Liver (tissue), 9 donors: ENCODE data around the gene KIAA0513. TPM values are rescaled to one million over a fixed set of nuclear protein-coding genes. Genes with fewer than 3 reads are reported as not detected.

ENCODE experiments used
- DNase-seq: peaks from one replicate; pipeline ENCODE4 v3.0.0-alpha.2; 2017; ENCODE audit warnings: low spot score
- H3K27ac ChIP-seq, 2 donors: one replicate each; pipeline ENCODE4 v1.7.0; 2013; ENCODE audit warnings: inconsistent platforms in 2 of 2, low read length in 2 of 2, control low read depth in 1 of 2, low read depth in 1 of 2, mild to moderate bottlenecking in 1 of 2
- H3K27me3 ChIP-seq, 4 donors: one replicate each; pipeline versions ENCODE4 v1.6.1 to v1.7.0; 2013; ENCODE audit warnings: low read length in 3 of 4, inconsistent platforms in 1 of 4, mild to moderate bottlenecking in 1 of 4, moderate library complexity in 1 of 4; ENCODE audit not compliant: control insufficient read depth in 4 of 4, insufficient read depth in 4 of 4
- H3K36me3 ChIP-seq, 4 donors: one replicate each; pipeline versions ENCODE4 v1.6.1 to v1.7.0; 2013; ENCODE audit warnings: low read length in 3 of 4, mild to moderate bottlenecking in 3 of 4, low read depth in 1 of 4, moderate library complexity in 1 of 4; ENCODE audit not compliant: control insufficient read depth in 4 of 4, insufficient read depth in 3 of 4
- H3K4me1 ChIP-seq, 4 donors: one replicate each; pipeline versions ENCODE4 v1.6.1 to v1.7.0; 2013; ENCODE audit warnings: low read length in 3 of 4, mild to moderate bottlenecking in 3 of 4, moderate library complexity in 1 of 4; ENCODE audit not compliant: control insufficient read depth in 4 of 4, insufficient read depth in 4 of 4
- H3K4me3 ChIP-seq, 3 donors: one replicate each; pipeline versions ENCODE4 v1.6.1 to v1.7.0; 2013; ENCODE audit warnings: low read length in 3 of 3, control low read depth in 1 of 3, low read depth in 1 of 3, mild to moderate bottlenecking in 1 of 3
- H3K9ac ChIP-seq, 2 donors: one replicate each; pipeline ENCODE4 v1.7.0; 2013; ENCODE audit warnings: low read length in 2 of 2, mild to moderate bottlenecking in 2 of 2, moderate library complexity in 2 of 2, control low read depth in 1 of 2, low read depth in 1 of 2
- H3K9me3 ChIP-seq, 4 donors: one replicate each; pipeline versions ENCODE4 v1.6.1 to v1.7.0; 2013; ENCODE audit warnings: low read length in 3 of 4; ENCODE audit not compliant: control insufficient read depth in 4 of 4
- EGR1 ChIP-seq, 2 donors: IDR thresholded peaks; 2 replicates each; pipeline ENCODE4 v1.6.1; 2016 to 2018; ENCODE audit warnings: antibody characterized with exemption in 2 of 2, low read depth in 2 of 2
- FOXA1 ChIP-seq: IDR thresholded peaks from 2 replicates; pipeline ENCODE4 v1.6.1; 2016; ENCODE audit warnings: antibody characterized with exemption
- GABPA ChIP-seq, 2 donors: IDR thresholded peaks in 1 of 2; conservative IDR thresholded peaks in 1 of 2; 2 replicates each; pipeline ENCODE4 v1.6.1; 2016; ENCODE audit warnings: antibody characterized with exemption in 2 of 2, mild to moderate bottlenecking in 1 of 2, moderate library complexity in 1 of 2
- HNF4A ChIP-seq, 2 donors: conservative IDR thresholded peaks; 2 replicates each; pipeline ENCODE4 v1.6.1; 2016; ENCODE audit warnings: antibody characterized with exemption in 2 of 2, mild to moderate bottlenecking in 2 of 2
- HNF4G ChIP-seq: IDR thresholded peaks from 2 replicates; pipeline ENCODE4 v1.6.1; 2016; ENCODE audit warnings: antibody characterized with exemption
- JUND ChIP-seq, 2 donors: IDR thresholded peaks; 2 replicates each; pipeline ENCODE4 v1.6.1; 2016; ENCODE audit warnings: antibody characterized with exemption in 2 of 2
- NR2F2 ChIP-seq: IDR thresholded peaks from 2 replicates; pipeline ENCODE4 v1.6.1; 2016; ENCODE audit warnings: antibody characterized with exemption
- RAD21 ChIP-seq, 2 donors: IDR thresholded peaks; 2 replicates each; pipeline ENCODE4 v1.6.1; 2016; ENCODE audit warnings: antibody characterized with exemption in 2 of 2, mild to moderate bottlenecking in 2 of 2
- RXRA ChIP-seq, 2 donors: IDR thresholded peaks; 2 replicates each; pipeline ENCODE4 v1.6.1; 2017 to 2018; ENCODE audit warnings: antibody characterized with exemption in 2 of 2, mild to moderate bottlenecking in 1 of 2
- SP1 ChIP-seq: IDR thresholded peaks from 2 replicates; pipeline ENCODE4 v1.6.1; 2018; ENCODE audit warnings: antibody characterized with exemption, mild to moderate bottlenecking
- WGBS: extraction: QIAGEN DNeasy Blood & Tissue Kit; methylation state at CpG from one replicate; pipeline ENCODE4 v1.1.7; 2013; 5-methylcytosine and 5-hydroxymethylcytosine counted together
- polyA plus RNA-seq, 2 donors: library from polyadenylated mRNA; stranded (reverse) in 1 of 2; unstranded in 1 of 2; fragments of 200-250 nt in 1 of 2; fragments of >200 nt in 1 of 2; fragmentation: Nextera tagmentation in 1 of 2; extraction: Ambion mirVana in 1 of 2; gene quantifications; one replicate each; pipeline versions ENCODE4 v1.2.1 to v1.2.3, GENCODE V29; 2013 to 2015
- total RNA-seq, 2 donors: library from RNA; depleted of rRNA; stranded (reverse); fragments of >200 nt; gene quantifications; one replicate each; pipeline ENCODE4 v1.2.3, GENCODE V29; 2014
- TF ChIP-seq, protein P1 (sequence below): IDR thresholded peaks from 2 replicates; pipeline ENCODE4 v1.6.1; 2016; ENCODE audit warnings: antibody characterized with exemption
- TF ChIP-seq, protein P2 (sequence below): fragments of 150-350 bp; IDR thresholded peaks from 2 replicates; pipeline ENCODE4 v1.5.1; 2017; ENCODE audit warnings: improper control_type of control experiment, low read depth, low read length; ENCODE audit not compliant: missing input control
- TF ChIP-seq, protein P3 (sequence below): IDR thresholded peaks from 2 replicates; pipeline ENCODE4 v1.6.1; 2016; ENCODE audit warnings: antibody characterized with exemption, mild to moderate bottlenecking
- donor health status: healthy.
- donor health status: healthy.
- donor health status: healthy.
- donor health status: healthy.
- donor health status: healthy.

KIAA0513 gene
- total and polyA plus RNA-seq, 4 donors, result 1.5 to 5.9 (median 2.9) TPM

DNA sequence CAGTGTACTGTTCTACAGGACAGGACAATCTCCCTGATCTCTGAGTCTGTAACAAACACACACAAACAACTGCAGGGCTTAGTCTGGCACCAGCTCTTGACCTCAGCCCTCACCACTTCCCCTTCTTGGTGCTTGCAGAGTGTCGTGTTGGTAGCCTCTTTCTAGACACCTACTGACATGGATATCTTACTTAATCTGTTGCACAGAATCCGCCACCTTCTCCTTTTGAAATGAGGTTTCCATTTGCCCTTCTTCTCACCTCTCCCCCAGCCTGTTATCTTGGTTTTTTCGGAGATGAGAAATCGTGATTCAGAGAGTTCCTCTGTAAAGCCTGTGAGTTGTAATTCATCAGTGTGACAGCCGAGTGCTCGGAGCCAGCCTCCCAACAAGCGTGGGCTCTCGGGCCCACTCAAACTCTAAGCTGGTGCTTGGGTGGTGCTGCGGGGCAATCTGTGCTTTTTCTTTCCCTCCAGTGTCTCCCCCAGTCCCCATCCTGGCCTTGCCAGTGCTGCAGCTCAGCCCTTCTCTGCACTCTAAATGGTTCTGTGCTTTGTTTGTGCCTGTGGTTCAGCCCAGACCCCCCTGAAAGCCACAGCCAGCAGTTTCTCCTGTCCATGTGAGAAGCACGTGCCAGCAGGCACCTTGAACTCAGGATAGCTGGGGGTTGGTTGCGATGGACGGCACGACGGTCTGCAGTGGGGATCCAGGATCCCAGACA, 28.1 kb downstream of the KIAA0513 start:
- Histone ChIP-seq H3K4me3 (peak overlapping the region in 1 of 3 donors; percentile 24), H3K27me3 (no peaks in the 10 kb centered on the region), H3K9me3 (no peaks in the 10 kb centered on the region), H3K36me3 (no peaks in the 10 kb centered on the region), H3K9ac (peak overlapping the region; percentile 18 to 23), H3K27ac (peak overlapping the region; percentile 45 to 61), H3K4me1 (peaks cover 0 to 15% (median 8%) of the 10 kb centered on the region in 4 donors)
- no peak for DNase-seq
- WGBS, result 57% methylated on average over 14 of the region's 14 CpGs
- TF ChIP-seq NR2F2 (peak; percentile 36), SP1 (peak; percentile 67), EGR1 (IDR thresholded peaks at IDR 0.05; ENCODE audit: low read depth in 2 of 2) (no peak), RAD21 (IDR thresholded peaks at IDR 0.05) (peak in 1 of 2 donors; percentile 37)
- TF ChIP-seq, protein P1, sequence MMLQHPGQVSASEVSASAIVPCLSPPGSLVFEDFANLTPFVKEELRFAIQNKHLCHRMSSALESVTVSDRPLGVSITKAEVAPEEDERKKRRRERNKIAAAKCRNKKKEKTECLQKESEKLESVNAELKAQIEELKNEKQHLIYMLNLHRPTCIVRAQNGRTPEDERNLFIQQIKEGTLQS, result no peak

DNA sequence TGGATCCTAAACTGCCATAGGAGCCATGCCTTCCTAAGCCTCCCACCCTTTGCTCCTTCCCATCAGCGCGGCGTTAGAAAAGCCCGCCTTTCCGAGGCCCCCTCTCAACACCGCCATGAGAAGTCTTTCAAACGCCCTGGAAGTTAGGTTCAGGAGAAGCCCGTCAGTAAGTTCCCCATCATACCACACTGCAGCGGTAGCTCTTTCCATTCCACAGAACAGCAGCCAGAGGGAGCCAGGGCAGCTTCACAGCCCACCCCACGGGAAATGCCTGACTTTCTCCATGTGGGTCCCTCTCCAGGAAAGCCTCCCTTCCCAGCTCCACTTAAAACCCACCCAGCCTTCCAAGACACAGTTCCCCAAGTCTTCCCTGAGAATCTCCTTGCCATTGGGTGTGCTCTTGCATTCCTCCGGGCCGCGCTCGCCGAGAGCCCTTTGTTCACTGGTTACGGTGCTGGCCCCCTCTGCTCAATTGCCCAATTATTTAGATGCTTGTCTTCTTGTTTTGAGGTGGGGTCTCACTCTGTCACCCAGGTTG, 28.7 kb downstream of the KIAA0513 start:
- peaks cover 0 to 15% (median 8%) of the 10 kb centered on the region in 4 donors for H3K4me1 ChIP-seq
- H3K27me3 ChIP-seq, result no peaks in the 10 kb centered on the region
- no peak overlapping the region for H3K9ac ChIP-seq
- peak overlapping the region in 1 of 2 donors; percentile 61 for H3K27ac ChIP-seq
- no peaks in the 10 kb centered on the region for H3K36me3 ChIP-seq
- H3K4me3 ChIP-seq, result no peak overlapping the region
- TF ChIP-seq EGR1 (IDR thresholded peaks at IDR 0.05; ENCODE audit: low read depth in 2 of 2) (no peak), NR2F2 (no peak), RAD21 (IDR thresholded peaks at IDR 0.05) (peak in 1 of 2 donors; percentile 33)
- TF ChIP-seq, protein P2, sequence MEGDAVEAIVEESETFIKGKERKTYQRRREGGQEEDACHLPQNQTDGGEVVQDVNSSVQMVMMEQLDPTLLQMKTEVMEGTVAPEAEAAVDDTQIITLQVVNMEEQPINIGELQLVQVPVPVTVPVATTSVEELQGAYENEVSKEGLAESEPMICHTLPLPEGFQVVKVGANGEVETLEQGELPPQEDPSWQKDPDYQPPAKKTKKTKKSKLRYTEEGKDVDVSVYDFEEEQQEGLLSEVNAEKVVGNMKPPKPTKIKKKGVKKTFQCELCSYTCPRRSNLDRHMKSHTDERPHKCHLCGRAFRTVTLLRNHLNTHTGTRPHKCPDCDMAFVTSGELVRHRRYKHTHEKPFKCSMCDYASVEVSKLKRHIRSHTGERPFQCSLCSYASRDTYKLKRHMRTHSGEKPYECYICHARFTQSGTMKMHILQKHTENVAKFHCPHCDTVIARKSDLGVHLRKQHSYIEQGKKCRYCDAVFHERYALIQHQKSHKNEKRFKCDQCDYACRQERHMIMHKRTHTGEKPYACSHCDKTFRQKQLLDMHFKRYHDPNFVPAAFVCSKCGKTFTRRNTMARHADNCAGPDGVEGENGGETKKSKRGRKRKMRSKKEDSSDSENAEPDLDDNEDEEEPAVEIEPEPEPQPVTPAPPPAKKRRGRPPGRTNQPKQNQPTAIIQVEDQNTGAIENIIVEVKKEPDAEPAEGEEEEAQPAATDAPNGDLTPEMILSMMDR, result peak; percentile 10
- TF ChIP-seq, protein P1, result no peak
- 85% methylated on average over 16 of the region's 16 CpGs for WGBS
- H3K9me3 ChIP-seq, result no peaks in the 10 kb centered on the region
- no peak for DNase-seq

DNA sequence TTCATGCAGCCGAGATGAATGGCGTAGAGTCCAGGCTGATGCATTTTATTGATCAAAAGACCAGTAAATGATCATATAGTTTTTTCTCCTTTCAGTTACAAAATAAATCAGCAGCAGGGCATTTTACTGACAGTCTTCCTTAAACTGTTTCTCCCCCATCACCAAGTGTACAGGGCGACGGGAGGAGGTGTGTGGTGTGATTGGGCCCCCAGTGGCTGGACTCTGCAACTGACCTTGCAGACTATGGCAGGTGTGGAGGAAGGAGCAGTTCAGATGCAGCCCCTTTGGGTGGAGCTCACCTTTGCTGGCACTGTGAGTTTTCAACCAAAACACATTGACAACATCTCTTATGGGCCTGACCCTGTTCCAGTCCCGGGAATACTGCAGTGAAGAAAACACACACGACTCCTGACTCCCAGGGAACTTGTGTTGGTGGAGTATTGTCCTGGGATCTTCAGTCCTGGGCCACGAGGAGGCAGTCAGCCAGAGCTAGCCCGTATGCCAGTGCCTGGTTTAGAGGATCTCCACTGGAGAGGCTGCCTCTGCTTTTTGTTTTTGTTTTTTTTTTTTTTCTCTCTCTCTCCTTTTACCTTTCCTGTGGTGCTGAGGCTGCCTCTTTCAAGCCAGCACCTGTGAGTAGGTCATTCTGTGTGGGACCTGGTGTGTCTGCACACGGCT, 29.8 kb downstream of the KIAA0513 start:
- WGBS, result 93% methylated on average over 9 of the region's 9 CpGs
- Histone ChIP-seq H3K36me3 (no peaks in the 10 kb centered on the region), H3K9ac (no peak overlapping the region), H3K27ac (no peak overlapping the region), H3K9me3 (no peaks in the 10 kb centered on the region), H3K4me3 (no peak overlapping the region), H3K4me1 (peaks cover 0 to 15% (median 8%) of the 10 kb centered on the region in 4 donors), H3K27me3 (no peaks in the 10 kb centered on the region)
- TF ChIP-seq RXRA (IDR thresholded peaks at IDR 0.05), result no peak
- TF ChIP-seq RAD21 (IDR thresholded peaks at IDR 0.05), result no peak
- TF ChIP-seq NR2F2, result no peak
- no peak for TF ChIP-seq HNF4A (conservative IDR thresholded peaks at IDR 0.05)
- TF ChIP-seq, protein P2, result no peak
- no peak for TF ChIP-seq HNF4G
- no peak for TF ChIP-seq JUND (IDR thresholded peaks at IDR 0.05)
- no peak for TF ChIP-seq FOXA1
- TF ChIP-seq GABPA (IDR thresholded peaks at IDR 0.05 in 1 of 2, conservative IDR thresholded peaks at IDR 0.05 in 1 of 2), result no peak
- no peak for TF ChIP-seq SP1
- TF ChIP-seq, protein P3, sequence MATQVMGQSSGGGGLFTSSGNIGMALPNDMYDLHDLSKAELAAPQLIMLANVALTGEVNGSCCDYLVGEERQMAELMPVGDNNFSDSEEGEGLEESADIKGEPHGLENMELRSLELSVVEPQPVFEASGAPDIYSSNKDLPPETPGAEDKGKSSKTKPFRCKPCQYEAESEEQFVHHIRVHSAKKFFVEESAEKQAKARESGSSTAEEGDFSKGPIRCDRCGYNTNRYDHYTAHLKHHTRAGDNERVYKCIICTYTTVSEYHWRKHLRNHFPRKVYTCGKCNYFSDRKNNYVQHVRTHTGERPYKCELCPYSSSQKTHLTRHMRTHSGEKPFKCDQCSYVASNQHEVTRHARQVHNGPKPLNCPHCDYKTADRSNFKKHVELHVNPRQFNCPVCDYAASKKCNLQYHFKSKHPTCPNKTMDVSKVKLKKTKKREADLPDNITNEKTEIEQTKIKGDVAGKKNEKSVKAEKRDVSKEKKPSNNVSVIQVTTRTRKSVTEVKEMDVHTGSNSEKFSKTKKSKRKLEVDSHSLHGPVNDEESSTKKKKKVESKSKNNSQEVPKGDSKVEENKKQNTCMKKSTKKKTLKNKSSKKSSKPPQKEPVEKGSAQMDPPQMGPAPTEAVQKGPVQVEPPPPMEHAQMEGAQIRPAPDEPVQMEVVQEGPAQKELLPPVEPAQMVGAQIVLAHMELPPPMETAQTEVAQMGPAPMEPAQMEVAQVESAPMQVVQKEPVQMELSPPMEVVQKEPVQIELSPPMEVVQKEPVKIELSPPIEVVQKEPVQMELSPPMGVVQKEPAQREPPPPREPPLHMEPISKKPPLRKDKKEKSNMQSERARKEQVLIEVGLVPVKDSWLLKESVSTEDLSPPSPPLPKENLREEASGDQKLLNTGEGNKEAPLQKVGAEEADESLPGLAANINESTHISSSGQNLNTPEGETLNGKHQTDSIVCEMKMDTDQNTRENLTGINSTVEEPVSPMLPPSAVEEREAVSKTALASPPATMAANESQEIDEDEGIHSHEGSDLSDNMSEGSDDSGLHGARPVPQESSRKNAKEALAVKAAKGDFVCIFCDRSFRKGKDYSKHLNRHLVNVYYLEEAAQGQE, result no peak
- DNase-seq, result no peak
